Measurements from ENCODE around the gene TFAP2E.

GRCh38 chr1:35600593-35600992 lies 27.5 kb downstream of the TFAP2E start:
- TF ChIP-seq CTCF (IDR thresholded peaks at IDR 0.05 in 8 of 11, conservative IDR thresholded peaks at IDR 0.05 in 3 of 11) (no peak), POLR2A (IDR thresholded peaks at IDR 0.05) (no peak), POLR2AphosphoS5 (IDR thresholded peaks at IDR 0.05) (no peak)

Data from spleen (tissue), 7 donors.